Heart right ventricle (tissue), 16 donors: ENCODE measurements around the gene ZNF521. TPM values are rescaled to one million over a fixed set of nuclear protein-coding genes. Genes with fewer than 3 reads are reported as not detected.

Source experiments
- ATAC-seq, 8 donors: fragments of 200-7000 bp; cut with Tn5 transposase; one replicate each; pipeline ENCODE4 v1.9.1; 2020; ENCODE audit warnings: mild to moderate bottlenecking in 8 of 8, moderate library complexity in 8 of 8, moderate number of reproducible peaks in 1 of 8
- DNase-seq, 2 donors: peaks; one replicate each; pipeline ENCODE4 v3.0.0-alpha.2; 2020
- H3K27ac ChIP-seq, 10 donors: fragments of 200-600 bp; sonication (generic) in 2 of 10; one replicate each; pipeline versions ENCODE4 v1.5.0 to v1.8.0; 2020 to 2022; ENCODE audit warnings: mild to moderate bottlenecking in 3 of 10
- H3K27me3 ChIP-seq, 7 donors: fragments of 200-600 bp; one replicate each; pipeline ENCODE4 v1.8.0; 2021 to 2022; ENCODE audit warnings: mild to moderate bottlenecking in 2 of 7
- H3K36me3 ChIP-seq, 9 donors: fragments of 200-600 bp; sonication (generic) in 1 of 9; one replicate each; pipeline versions ENCODE4 v1.5.0 to v1.8.0; 2020 to 2022; ENCODE audit warnings: mild to moderate bottlenecking in 2 of 9
- H3K4me1 ChIP-seq, 9 donors: fragments of 200-600 bp; sonication (generic) in 1 of 9; one replicate each; pipeline versions ENCODE4 v1.5.0 to v1.8.0; 2020 to 2022; ENCODE audit warnings: mild to moderate bottlenecking in 4 of 9
- H3K4me3 ChIP-seq, 10 donors: fragments of 200-600 bp; sonication (generic) in 2 of 10; one replicate each; pipeline versions ENCODE4 v1.5.0 to v1.8.0; 2020 to 2022; ENCODE audit warnings: mild to moderate bottlenecking in 7 of 10, moderate library complexity in 2 of 10
- H3K9me3 ChIP-seq, 11 donors: fragments of 200-600 bp in 10 of 11; sonication (generic) in 2 of 11; one replicate each; pipeline versions ENCODE4 v1.5.0 to v1.8.0; 2013 to 2022; ENCODE audit warnings: mild to moderate bottlenecking in 2 of 11, control low read depth in 1 of 11, moderate library complexity in 1 of 11
- CTCF ChIP-seq, 9 donors: fragments of 200-600 bp; sonication (generic) in 2 of 9; IDR thresholded peaks; one replicate each; pipeline versions ENCODE4 v1.5.0 to v1.8.0; 2021 to 2022; ENCODE audit warnings: antibody characterized with exemption in 9 of 9, mild to moderate bottlenecking in 5 of 9, moderate library complexity in 1 of 9
- WGBS, 2 donors: extraction: QIAGEN DNeasy Blood & Tissue Kit; methylation state at CpG; one replicate each; pipeline ENCODE4 v1.1.7; 2013; ENCODE audit warnings: inconsistent platforms in 1 of 2; 5-methylcytosine and 5-hydroxymethylcytosine counted together
- intact Hi-C, 10 donors: fragments of 100-400 bp; cut with DNase I; formaldehyde crosslinking; loops; one replicate each; pipeline versions ENCODE4 v1.11.1 to v1.14.2; 2022
- polyA plus RNA-seq, 2 donors: library from polyadenylated mRNA; stranded (reverse); fragments of 200-250 nt; gene quantifications; one replicate each; pipeline ENCODE4 v1.2.3, GENCODE V29; 2013
- total RNA-seq, 10 donors: library from RNA; stranded (reverse); fragmentation: NEBNext Ultra II Directional in 3 of 10; extraction: Animal tissue kit (Norgen Biotek cat#: 25700) in 3 of 10; gene quantifications; one replicate each; pipeline versions ENCODE4 v1.2.1 to v1.2.4, GENCODE V29; 2021 to 2023
- donor health status: Arrhythmogenic right ventricular cardiomyopathy.
- donor health status: ischemic (EF 13 %, LVEDD 7.1; RV severe dilation, severe dysfunction).
- donor health status: healthy with polysubstance abuse.
- donor health status: DM: no; HTN: yes; CAD: no.
- donor health status: DM: no; HTN: no; CAD: no.
- donor health status: ischemic (EF 25% LVEDD 6.9; RV normal size, moderate dysfunction).
- donor health status: ischemic (EF 25% LVEDD 5.7; RV mildly dilated, moderate dysfunction).
- donor health status: healthy.
- donor health status: DM: yes; HTN: yes; CAD: no.
- donor health status: Ischemic cardiomyopathy.
- donor health status: ischemic (EF 35%, LVEDD 5.7; RV mildly dilated, moderate dysfunction).
- donor health status: nonischemic (EF 11% LVEDD 7.7; RV severe dilation, severe dysfunction).
- donor health status: DM: yes; HTN: yes; CAD: no.
- donor health status: PGD.
- donor health status: ischemic (EF 29% LVEDD 5.4; RV normal size, mild dysfunction).
- donor health status: nonischemic (EF 23%, LVEDD 6.1; RV moderate dilation, normal function).

Gene ZNF521
- total and polyA plus RNA-seq, 12 donors, result 3.3 to 26.4 (median 15.5) TPM

- no peak for TF ChIP-seq CTCF (IDR thresholded peaks at IDR 0.05)
- H3K27me3 ChIP-seq, result no peaks in the 10 kb centered on the region
- ATAC-seq, result no peak
- peak overlapping the region in 6 of 10 donors; percentile 41 to 91 (median 76) for H3K27ac ChIP-seq
- no peak overlapping the region for H3K4me3 ChIP-seq
- WGBS, 2 donors, result 71 to 77% methylated on average over 9 of the region's 9 CpGs
- intact Hi-C loops, result loop anchor here in 6 of 10 donors (5.0 to 10.0 kb wide), 6 partner anchors 40 to 122 kb away; no protein-coding TSS in a partner anchor
- DNase-seq, result no peak
- peaks cover 8 to 70% (median 54%) of the 10 kb centered on the region in 9 donors for H3K4me1 ChIP-seq
- no peaks in the 10 kb centered on the region for H3K36me3 ChIP-seq
- no peaks in the 10 kb centered on the region for H3K9me3 ChIP-seq
Observed at GRCh38 chr18:25287106-25287505, 64.9 kb downstream of the ZNF521 start.

- Histone ChIP-seq H3K36me3 (no peaks in the 10 kb centered on the region), H3K27me3 (no peaks in the 10 kb centered on the region), H3K4me3 (peak overlapping the region in 8 of 10 donors; percentile 2 to 32 (median 27)), H3K27ac (peak overlapping the region; percentile 38 to 91 (median 73)), H3K4me1 (peaks cover 8 to 83% (median 70%) of the 10 kb centered on the region in 9 donors), H3K9me3 (no peaks in the 10 kb centered on the region)
- WGBS, 2 donors, result 22 to 32% methylated on average over 10 of the region's 10 CpGs
- intact Hi-C loops, result loop anchor here in 7 of 10 donors (2.0 to 10.0 kb wide), 8 partner anchors 42 to 120 kb away; no protein-coding TSS in a partner anchor
- peak in 1 of 2 donors; percentile 36 for DNase-seq
- ATAC-seq, result peak; percentile 67 to 92 (median 86)
- no peak for TF ChIP-seq CTCF (IDR thresholded peaks at IDR 0.05)
Observed at GRCh38 chr18:25284861-25285550, 67.0 kb downstream of the ZNF521 start.

GRCh38 chr18:25284281-25284680, 67.7 kb downstream of the ZNF521 start:
- intact Hi-C loops, result loop anchor here in 7 of 10 donors (2.0 to 10.0 kb wide), 6 partner anchors 47 to 119 kb away; no protein-coding TSS in a partner anchor
- no peak for DNase-seq

More at GRCh38 chr18:25284281-25284680, 67.7 kb downstream of the ZNF521 start:
- ATAC-seq, result peak in 1 of 8 donors; percentile 25
- peaks cover 8 to 84% (median 70%) of the 10 kb centered on the region in 9 donors for H3K4me1 ChIP-seq
- no peaks in the 10 kb centered on the region for H3K36me3 ChIP-seq
- no peak for TF ChIP-seq CTCF (IDR thresholded peaks at IDR 0.05)
- 41% methylated on average over 7 of the region's 7 CpGs for WGBS, 2 donors
- peak overlapping the region in 7 of 10 donors; percentile 7 to 32 (median 27) for H3K4me3 ChIP-seq
- peak overlapping the region; percentile 38 to 91 (median 73) for H3K27ac ChIP-seq
- no peaks in the 10 kb centered on the region for H3K27me3 ChIP-seq
- no peaks in the 10 kb centered on the region for H3K9me3 ChIP-seq
